ENCODE data around the gene ARVCF. TPM values are rescaled to one million over a fixed set of nuclear protein-coding genes. Genes with fewer than 3 reads are reported as not detected.
A peak's percentile ranks its signal among the peaks of the same experiment; 100 is the strongest.

The ARVCF gene
- total and polyA plus RNA-seq, 2 donors (not counting 1 experiment from before 2014, with no cell fraction given), result 2.2 to 6.7 TPM

GRCh38 chr22:20062043-20062765 lies 45.6 kb upstream of the ARVCF start:
- Histone ChIP-seq H3K27me3 (replicated peaks in 1 of 4; ENCODE audit: control extremely low read depth in 1 of 4, control insufficient read depth in 3 of 4, insufficient read depth in 4 of 4, low read length in 3 of 4) (no peaks in the 10 kb centered on the region), H3K9ac (ENCODE audit: low read length) (no peak overlapping the region), H3K9me3 (ENCODE audit: control extremely low read depth in 1 of 3, control insufficient read depth in 2 of 3, insufficient read depth in 1 of 3, low read length in 2 of 3) (no peaks in the 10 kb centered on the region), H3K4me3 (ENCODE audit: control extremely low read depth in 1 of 5, extremely low read depth in 1 of 5, insufficient read depth in 1 of 5, low read depth in 2 of 5, low read length in 4 of 5) (no peak overlapping the region), H3K79me2 (ENCODE audit: control insufficient read depth, insufficient read depth, low read length) (no peaks in the 10 kb centered on the region), H2AFZ (ENCODE audit: insufficient read depth, low read depth, low read length, poor library complexity, severe bottlenecking) (no peak overlapping the region), H3K4me2 (replicated peaks; ENCODE audit: low read depth, low read length, poor library complexity, severe bottlenecking) (no peak overlapping the region), H3K36me3 (replicated peaks in 1 of 2; ENCODE audit: control extremely low read depth in 1 of 2, control insufficient read depth in 1 of 2, extremely low read depth in 1 of 2, insufficient read depth in 2 of 2, low read length in 1 of 2) (peaks cover 0 to 44% of the 10 kb centered on the region in 2 experiments), H3K27ac (ENCODE audit: low read length in 2 of 2) (no peak overlapping the region), H4K20me1 (ENCODE audit: control insufficient read depth, insufficient read depth, low read length, poor library complexity, severe bottlenecking) (peaks cover 16% of the 10 kb centered on the region), H3K4me1 (ENCODE audit: control insufficient read depth in 2 of 2, insufficient read depth in 2 of 2, low read length in 2 of 2) (no peaks in the 10 kb centered on the region)
- Mint-ChIP-seq H3K27ac (peak overlapping the region; percentile 7), H3K4me3 (no peak overlapping the region), H3K9me3 (ENCODE audit: insufficient read depth) (no peaks in the 10 kb centered on the region), H3K4me1 (no peaks in the 10 kb centered on the region), H3K27me3 (no peaks in the 10 kb centered on the region)
- no peak for DNase-seq
- WGBS (ENCODE audit: insufficient coverage), result 96% methylated on average over 17 of the region's 18 CpGs
- intact Hi-C loops (cut with micrococcal nuclease), result no loop called here
- ChIA-PET CTCF (interaction anchor here (1.5 kb wide), 1 partner anchor 29 kb away, joined by 3 read pairs; no protein-coding TSS in a partner anchor), POLR2A (no interaction called here)
- TF ChIP-seq CTCF (IDR thresholded peaks at IDR 0.05) (no peak), EZH2 (IDR thresholded peaks at IDR 0.05; ENCODE audit: borderline replicate concordance, insufficient read depth, low read depth, low read length, poor library complexity, severe bottlenecking) (no peak)
- no peak for ATAC-seq (ENCODE audit: low read depth)

GRCh38 chr22:20061481-20061861 lies 44.8 kb upstream of the ARVCF start:
- 98% methylated on average over 11 of the region's 11 CpGs for WGBS (ENCODE audit: insufficient coverage)
- Histone ChIP-seq H3K27me3 (replicated peaks in 1 of 4; ENCODE audit: control extremely low read depth in 1 of 4, control insufficient read depth in 3 of 4, insufficient read depth in 4 of 4, low read length in 3 of 4) (no peaks in the 10 kb centered on the region), H2AFZ (ENCODE audit: insufficient read depth, low read depth, low read length, poor library complexity, severe bottlenecking) (no peak overlapping the region), H4K20me1 (ENCODE audit: control insufficient read depth, insufficient read depth, low read length, poor library complexity, severe bottlenecking) (peaks cover 23% of the 10 kb centered on the region), H3K4me2 (replicated peaks; ENCODE audit: low read depth, low read length, poor library complexity, severe bottlenecking) (no peak overlapping the region), H3K4me3 (ENCODE audit: control extremely low read depth in 1 of 5, extremely low read depth in 1 of 5, insufficient read depth in 1 of 5, low read depth in 2 of 5, low read length in 4 of 5) (no peak overlapping the region), H3K79me2 (ENCODE audit: control insufficient read depth, insufficient read depth, low read length) (peaks cover 2% of the 10 kb centered on the region), H3K9me3 (ENCODE audit: control extremely low read depth in 1 of 3, control insufficient read depth in 2 of 3, insufficient read depth in 1 of 3, low read length in 2 of 3) (no peaks in the 10 kb centered on the region), H3K4me1 (ENCODE audit: control insufficient read depth in 2 of 2, insufficient read depth in 2 of 2, low read length in 2 of 2) (no peaks in the 10 kb centered on the region), H3K27ac (ENCODE audit: low read length in 2 of 2) (no peak overlapping the region), H3K36me3 (replicated peaks in 1 of 2; ENCODE audit: control extremely low read depth in 1 of 2, control insufficient read depth in 1 of 2, extremely low read depth in 1 of 2, insufficient read depth in 2 of 2, low read length in 1 of 2) (peaks cover 0 to 51% of the 10 kb centered on the region in 2 experiments), H3K9ac (ENCODE audit: low read length) (no peak overlapping the region)
- ChIA-PET POLR2A (no interaction called here), CTCF (interaction anchor here (1.5 kb wide), 1 partner anchor 29 kb away, joined by 3 read pairs; no protein-coding TSS in a partner anchor)
- no peaks in the 10 kb centered on the region for H3K4me1 Mint-ChIP-seq
- no peak for ATAC-seq (ENCODE audit: low read depth)
- no peak overlapping the region for H3K4me3 Mint-ChIP-seq
- no peaks in the 10 kb centered on the region for H3K9me3 Mint-ChIP-seq (ENCODE audit: insufficient read depth)
- H3K27ac Mint-ChIP-seq, result no peak overlapping the region
- intact Hi-C loops (cut with micrococcal nuclease), result no loop called here
- TF ChIP-seq CTCF (IDR thresholded peaks at IDR 0.05), result no peak
- no peak for TF ChIP-seq EZH2 (IDR thresholded peaks at IDR 0.05; ENCODE audit: borderline replicate concordance, insufficient read depth, low read depth, low read length, poor library complexity, severe bottlenecking)
- no peak for DNase-seq
- no peaks in the 10 kb centered on the region for H3K27me3 Mint-ChIP-seq

Measured in B cell (primary cell).